Parathyroid adenoma (tissue), 2 donors: ENCODE measurements around the gene AUTS2.

Experiments
- H2AFZ ChIP-seq: fragments of 300-600 bp; sonication (generic); one replicate; pipeline ENCODE4 v1.7.0; 2017; ENCODE audit warnings: antibody characterized with exemption, mild to moderate bottlenecking
- H3K27ac ChIP-seq: fragments of 300-600 bp; sonication (generic); one replicate; pipeline ENCODE4 v1.7.0; 2017
- H3K27me3 ChIP-seq: fragments of 300-600 bp; sonication (generic); one replicate; pipeline ENCODE4 v1.7.0; 2017; ENCODE audit warnings: low read length; ENCODE audit not compliant: control insufficient read depth, insufficient read depth
- H3K36me3 ChIP-seq: fragments of 300-600 bp; sonication (generic); one replicate; pipeline ENCODE4 v1.7.0; 2017; ENCODE audit warnings: low read length; ENCODE audit not compliant: control insufficient read depth, insufficient read depth
- H3K4me1 ChIP-seq: fragments of 300-600 bp; sonication (generic); one replicate; pipeline ENCODE4 v1.7.0; 2017; ENCODE audit warnings: control low read depth
- H3K4me2 ChIP-seq: fragments of 300-600 bp; sonication (generic); one replicate; pipeline ENCODE4 v1.7.0; 2017; ENCODE audit warnings: low read length
- H3K4me3 ChIP-seq: fragments of 300-600 bp; sonication (generic); one replicate; pipeline ENCODE4 v1.7.0; 2017; ENCODE audit warnings: low read depth, low read length
- H3K79me2 ChIP-seq: fragments of 300-600 bp; sonication (generic); one replicate; pipeline ENCODE4 v1.7.0; 2017; ENCODE audit warnings: control low read depth
- H3K9ac ChIP-seq: fragments of 300-600 bp; sonication (generic); one replicate; pipeline ENCODE4 v1.7.0; 2017; ENCODE audit warnings: mild to moderate bottlenecking
- H3K9me3 ChIP-seq: fragments of 300-600 bp; sonication (generic); one replicate; pipeline ENCODE4 v1.7.0; 2017; ENCODE audit warnings: low read length; ENCODE audit not compliant: control insufficient read depth
- CTCF ChIP-seq: fragments of 300-600 bp; sonication (generic); IDR thresholded peaks from one replicate; pipeline ENCODE4 v1.7.0; 2017; ENCODE audit warnings: antibody characterized with exemption, mild to moderate bottlenecking
- donor health status: primary hyperparathyroidism.

Gene AUTS2

GRCh38 chr7:69791739-69792138, 193.5 kb downstream of the AUTS2 start:
- Histone ChIP-seq H3K79me2 (no peaks in the 10 kb centered on the region), H3K4me1 (no peaks in the 10 kb centered on the region), H3K9ac (no peak overlapping the region), H3K27me3 (no peaks in the 10 kb centered on the region), H3K9me3 (no peaks in the 10 kb centered on the region), H2AFZ (no peak overlapping the region), H3K4me3 (no peak overlapping the region), H3K36me3 (no peaks in the 10 kb centered on the region), H3K27ac (no peak overlapping the region), H3K4me2 (no peak overlapping the region)
- no peak for TF ChIP-seq CTCF

- Histone ChIP-seq H3K27me3 (no peaks in the 10 kb centered on the region), H3K4me3 (no peak overlapping the region), H3K79me2 (no peaks in the 10 kb centered on the region), H3K4me2 (no peak overlapping the region), H3K27ac (no peak overlapping the region), H2AFZ (no peak overlapping the region), H3K9me3 (no peaks in the 10 kb centered on the region), H3K9ac (no peak overlapping the region), H3K4me1 (no peaks in the 10 kb centered on the region), H3K36me3 (no peaks in the 10 kb centered on the region)
- TF ChIP-seq CTCF, result no peak
Measured at GRCh38 chr7:69795932-69796331, 197.7 kb downstream of the AUTS2 start.

GRCh38 chr7:69796416-69796815, 198.1 kb downstream of the AUTS2 start:
- no peaks in the 10 kb centered on the region for H3K36me3 ChIP-seq
- H3K9me3 ChIP-seq, result no peaks in the 10 kb centered on the region
- H2AFZ ChIP-seq, result no peak overlapping the region
- no peak overlapping the region for H3K4me2 ChIP-seq
- H3K27me3 ChIP-seq, result no peaks in the 10 kb centered on the region
- no peak overlapping the region for H3K27ac ChIP-seq
- H3K4me3 ChIP-seq, result no peak overlapping the region
- H3K9ac ChIP-seq, result no peak overlapping the region
- no peak for TF ChIP-seq CTCF
- no peaks in the 10 kb centered on the region for H3K4me1 ChIP-seq
- no peaks in the 10 kb centered on the region for H3K79me2 ChIP-seq

GRCh38 chr7:69799048-69799697, 200.9 kb downstream of the AUTS2 start:
- H3K27me3 ChIP-seq, result no peaks in the 10 kb centered on the region
- H3K9me3 ChIP-seq, result no peaks in the 10 kb centered on the region
- H3K4me1 ChIP-seq, result peaks cover 4% of the 10 kb centered on the region
- H2AFZ ChIP-seq, result no peak overlapping the region
- no peak overlapping the region for H3K9ac ChIP-seq
- H3K79me2 ChIP-seq, result no peaks in the 10 kb centered on the region
- H3K4me2 ChIP-seq, result no peak overlapping the region
- H3K36me3 ChIP-seq, result no peaks in the 10 kb centered on the region
- no peak overlapping the region for H3K27ac ChIP-seq
- no peak for TF ChIP-seq CTCF
- H3K4me3 ChIP-seq, result no peak overlapping the region

GRCh38 chr7:69799990-69800389, 201.7 kb downstream of the AUTS2 start:
- H3K79me2 ChIP-seq, result no peaks in the 10 kb centered on the region
- H3K9ac ChIP-seq, result no peak overlapping the region
- no peaks in the 10 kb centered on the region for H3K27me3 ChIP-seq
- no peak for TF ChIP-seq CTCF
- H3K27ac ChIP-seq, result no peak overlapping the region
- no peak overlapping the region for H3K4me3 ChIP-seq
- H3K4me2 ChIP-seq, result no peak overlapping the region
- H3K9me3 ChIP-seq, result no peaks in the 10 kb centered on the region
- no peaks in the 10 kb centered on the region for H3K36me3 ChIP-seq
- H3K4me1 ChIP-seq, result peaks cover 4% of the 10 kb centered on the region
- H2AFZ ChIP-seq, result no peak overlapping the region
